ENCODE measurements around the gene CYP1B1.

- TF ChIP-seq CTCF (IDR thresholded peaks at IDR 0.05) (no peak), POLR2A (IDR thresholded peaks at IDR 0.05) (no peak)
Observed at GRCh38 chr2:38026846-38027245, 49.1 kb downstream of the CYP1B1 start.

All from esophagus squamous epithelium (tissue), 4 donors.